Measurements from ENCODE around the gene ZFAND3.
A peak's percentile ranks its signal among the peaks of the same experiment; 100 is the strongest.

The ZFAND3 gene

GRCh38 chr6:38142178-38142902, 322.8 kb downstream of the ZFAND3 start:
- no peak for DNase-seq

GRCh38 chr6:38143191-38144150, 323.9 kb downstream of the ZFAND3 start:
- peak; percentile 19 for DNase-seq

- DNase-seq: no peak
These were observed 324.9 kb downstream of the ZFAND3 start for GRCh38 chr6:38144365-38144945.

DNA sequence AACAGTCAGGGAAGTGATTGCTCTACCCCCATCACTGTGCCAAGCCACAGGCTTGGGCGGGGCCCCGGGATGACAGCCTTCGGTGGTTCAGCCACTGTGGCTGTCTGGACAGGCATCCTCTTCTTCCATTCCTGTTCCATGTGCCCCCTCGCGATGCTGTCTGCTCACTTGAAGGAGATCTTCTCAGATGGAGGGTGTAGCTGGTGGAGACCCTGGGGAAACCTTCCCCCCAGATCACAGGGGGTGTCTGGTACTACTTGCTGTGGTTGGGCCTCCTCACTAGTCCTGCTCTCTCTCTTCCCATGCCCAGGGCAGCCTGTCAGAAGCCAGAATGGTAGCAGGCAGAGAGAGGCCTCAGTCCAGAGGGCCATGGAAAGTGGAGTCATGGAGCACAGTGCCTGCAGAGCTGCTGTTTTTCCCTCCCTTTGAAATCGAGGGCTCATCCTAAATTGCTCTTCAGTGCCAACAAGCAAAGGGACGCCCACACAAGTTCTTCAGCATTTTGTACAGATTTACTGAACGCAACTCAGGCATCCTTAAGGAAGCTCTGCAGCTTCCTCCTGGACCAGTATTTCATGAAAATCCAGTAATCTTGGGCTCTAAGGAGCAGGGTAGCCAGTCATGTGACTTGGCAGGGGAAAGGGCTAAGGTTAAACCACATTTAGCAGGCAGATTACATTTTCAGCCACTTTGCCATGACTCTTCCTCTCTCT, 326.6 kb downstream of the ZFAND3 start:
- DNase-seq: no peak

GRCh38 chr6:38146734-38147027, 327.2 kb downstream of the ZFAND3 start:
- DNase-seq: no peak

GRCh38 chr6:38148606-38149005, 329.1 kb downstream of the ZFAND3 start:
- no peak for DNase-seq

DNA sequence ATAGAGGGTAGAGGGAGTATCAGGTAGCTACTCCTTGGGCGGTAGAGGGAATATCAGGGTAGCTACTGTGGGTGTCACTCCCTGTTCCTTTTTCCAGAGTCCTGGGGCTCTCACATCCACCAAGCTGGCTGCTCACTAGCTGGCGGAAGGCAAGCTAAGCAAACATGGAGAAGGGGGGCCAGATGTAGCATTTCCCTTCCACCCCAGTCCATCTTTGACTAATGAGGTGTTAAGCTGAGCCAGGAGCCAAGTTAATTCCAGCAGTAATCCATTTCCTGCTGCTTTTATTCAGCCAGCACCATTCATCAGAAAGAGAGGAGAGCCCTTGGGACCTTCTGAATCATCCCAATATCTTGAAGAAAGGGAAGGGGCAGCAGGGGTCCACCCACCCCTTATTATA, 330.0 kb downstream of the ZFAND3 start:
- DNase-seq: no peak

DNA sequence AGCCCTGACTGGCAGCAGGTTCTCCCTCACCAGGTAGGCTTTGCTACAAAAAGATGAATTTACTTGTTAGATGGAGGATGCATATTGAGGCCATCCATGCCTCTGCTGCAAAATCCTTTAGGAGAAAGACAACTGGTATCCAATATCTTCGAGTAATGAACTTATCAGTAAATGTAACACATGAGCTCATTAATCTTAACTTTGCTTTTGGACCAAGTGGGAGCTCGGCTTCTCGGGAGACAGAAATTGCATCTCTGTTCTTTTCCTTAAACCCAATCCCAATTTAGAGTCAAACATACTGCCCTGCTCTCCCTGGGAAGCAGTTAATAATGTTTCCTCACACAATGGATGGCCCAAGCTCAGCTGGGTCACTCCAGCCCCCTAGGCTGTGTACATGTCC, 330.5 kb downstream of the ZFAND3 start:
- DNase-seq: no peak

DNA sequence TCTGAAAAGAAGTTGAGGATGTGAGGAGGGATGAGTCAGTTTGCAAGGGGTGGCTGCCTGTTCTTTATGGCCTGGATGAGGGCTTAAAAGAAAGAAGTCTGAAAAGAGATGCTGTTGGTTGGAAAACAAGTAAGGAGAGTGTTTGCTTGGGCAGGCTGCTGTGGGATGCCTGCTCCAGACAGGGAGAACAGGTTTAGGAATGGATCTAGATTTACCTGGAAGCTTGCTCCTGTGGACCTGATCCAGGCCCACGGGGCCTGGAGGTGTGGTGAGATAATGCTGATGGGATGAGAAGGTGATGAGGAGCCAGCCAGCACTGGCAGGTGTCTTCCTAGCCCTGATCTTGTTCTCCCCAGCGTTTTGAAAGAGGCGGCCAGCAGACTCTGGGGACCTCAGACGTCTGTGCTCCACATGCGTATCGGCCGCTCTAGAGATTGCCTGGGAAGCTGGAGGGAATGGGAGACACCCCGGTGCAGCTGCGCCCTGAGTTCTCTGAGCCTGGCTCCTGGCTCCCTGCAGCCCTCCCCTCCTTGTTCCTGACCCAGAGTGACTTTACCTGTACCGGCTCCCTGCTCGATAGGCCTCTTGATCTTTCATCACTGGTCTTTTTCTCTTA, 331.3 kb downstream of the ZFAND3 start:
- DNase-seq: no peak

- no peak for DNase-seq
These were observed 332.3 kb downstream of the ZFAND3 start for GRCh38 chr6:38151580-38152500.

DNA sequence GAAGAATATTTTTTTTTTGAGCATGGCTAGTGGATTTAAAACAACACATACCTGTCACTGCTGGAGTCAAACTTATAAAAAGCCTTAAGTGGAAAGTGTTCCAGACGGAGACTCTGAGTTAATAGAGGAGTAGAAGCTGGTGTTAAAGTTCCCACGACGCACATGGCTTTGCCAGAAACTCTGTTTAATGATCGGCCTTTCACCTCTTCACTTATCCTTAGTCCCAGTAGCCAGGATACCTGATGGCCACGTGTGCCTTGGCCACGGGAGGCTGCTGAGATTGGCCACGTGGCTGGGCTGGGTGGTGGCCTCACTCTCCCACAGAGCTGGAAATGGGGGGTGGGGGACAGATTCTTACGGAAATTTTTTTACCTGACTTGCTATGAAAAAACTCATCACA, 333.1 kb downstream of the ZFAND3 start:
- no peak for DNase-seq

DNA sequence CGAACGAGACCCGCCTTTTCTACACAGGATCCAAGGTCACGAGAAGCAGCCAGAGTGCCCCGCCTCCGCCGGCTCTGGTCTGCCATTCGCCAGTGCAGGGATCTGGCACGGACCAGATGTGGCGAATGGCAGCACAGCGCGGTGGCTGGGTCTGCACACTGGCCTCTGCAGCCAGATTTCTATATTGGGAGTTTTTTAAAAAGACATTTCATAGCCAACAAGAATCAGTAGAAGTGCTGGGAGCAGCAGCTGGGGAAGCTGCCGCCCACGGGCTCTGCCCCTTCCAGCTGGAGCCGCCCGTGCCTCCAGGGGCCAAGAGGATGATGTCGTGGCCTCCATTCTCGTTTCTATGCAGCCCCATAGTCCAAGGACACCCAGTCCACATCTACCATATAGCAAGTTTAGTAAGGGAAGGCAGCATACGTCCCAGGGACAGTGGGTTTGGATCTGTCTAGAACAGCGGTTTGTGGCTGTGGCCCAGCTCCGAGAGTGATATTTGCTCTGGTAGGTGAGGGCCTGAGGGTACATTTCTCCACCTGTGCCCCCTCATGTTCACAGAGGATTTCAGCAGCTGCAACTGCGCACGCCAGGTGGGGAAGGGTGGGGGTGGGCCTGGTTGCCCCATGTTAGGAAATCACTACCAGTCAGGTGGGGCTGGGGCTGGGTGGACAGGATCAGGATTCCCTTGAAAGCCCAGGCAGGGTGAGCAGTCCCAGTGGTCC, 333.7 kb downstream of the ZFAND3 start:
- no peak for DNase-seq

DNA sequence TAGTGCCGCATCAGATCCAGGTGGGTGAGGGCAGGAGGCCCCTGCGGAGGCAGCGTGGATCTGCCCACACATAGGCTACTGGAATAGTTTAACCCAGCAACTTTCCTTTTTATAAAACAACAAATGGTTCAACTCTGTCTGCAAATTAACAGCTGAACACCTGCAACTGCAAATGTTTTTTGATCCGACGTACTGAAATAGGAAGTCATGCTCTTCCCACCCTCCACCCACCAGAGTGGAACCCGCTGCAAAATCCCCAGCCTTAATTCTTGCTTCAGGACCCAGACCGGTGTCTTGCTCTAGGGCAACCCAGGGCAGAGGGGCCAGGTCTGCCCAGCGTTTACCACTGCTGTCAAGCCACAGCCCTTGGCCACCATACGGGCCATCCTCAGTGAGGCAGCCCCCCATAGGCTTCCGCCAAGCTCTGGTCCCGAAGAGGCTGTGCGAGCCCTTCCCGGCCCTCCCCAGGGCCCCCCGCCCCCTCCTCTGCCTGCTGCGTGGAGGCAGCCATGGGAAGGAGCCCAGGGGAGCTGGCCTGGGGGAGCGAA, 334.3 kb downstream of the ZFAND3 start:
- DNase-seq: no peak

DNA sequence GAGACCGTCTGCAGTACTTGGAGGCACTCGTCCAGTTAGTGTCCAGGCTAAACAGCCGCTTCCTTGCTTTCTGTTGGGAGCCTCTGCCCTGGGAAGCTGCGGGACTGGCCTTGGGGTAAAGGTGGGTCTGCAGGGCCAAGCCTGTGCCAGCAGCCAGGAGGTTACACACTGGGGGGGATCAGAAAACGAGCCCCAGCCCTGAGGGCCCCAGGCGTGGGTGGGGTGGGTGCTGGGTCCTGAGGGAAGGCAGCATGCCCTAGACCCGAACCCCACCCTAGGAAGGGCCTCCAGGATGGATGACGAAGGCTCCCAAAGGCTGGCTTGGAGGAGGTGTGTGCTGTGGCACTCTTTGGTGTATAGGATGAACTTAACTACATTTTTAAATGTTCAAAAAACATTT, 335.2 kb downstream of the ZFAND3 start:
- no peak for DNase-seq

DNA sequence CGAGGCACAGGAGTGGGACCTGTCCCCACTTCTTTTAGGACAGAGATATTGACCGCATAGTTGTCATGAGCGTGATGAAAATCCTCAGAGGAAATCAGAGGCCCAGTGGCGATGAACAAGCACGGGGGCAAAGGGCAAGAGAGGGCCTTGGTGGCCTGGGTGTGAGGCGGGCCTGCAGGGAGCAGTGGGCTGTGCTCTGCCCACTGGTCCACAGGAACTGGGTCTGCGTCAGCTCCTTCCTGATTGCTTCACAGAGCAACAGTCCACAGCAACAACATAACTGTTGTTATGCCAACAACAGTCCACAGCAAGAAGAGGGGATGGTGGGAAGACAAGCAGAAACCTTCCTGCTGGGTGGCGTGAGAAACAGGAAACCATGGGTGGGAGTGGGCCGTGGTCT, 335.6 kb downstream of the ZFAND3 start:
- no peak for DNase-seq

GRCh38 chr6:38155621-38156204, 336.2 kb downstream of the ZFAND3 start:
- no peak for DNase-seq

DNA sequence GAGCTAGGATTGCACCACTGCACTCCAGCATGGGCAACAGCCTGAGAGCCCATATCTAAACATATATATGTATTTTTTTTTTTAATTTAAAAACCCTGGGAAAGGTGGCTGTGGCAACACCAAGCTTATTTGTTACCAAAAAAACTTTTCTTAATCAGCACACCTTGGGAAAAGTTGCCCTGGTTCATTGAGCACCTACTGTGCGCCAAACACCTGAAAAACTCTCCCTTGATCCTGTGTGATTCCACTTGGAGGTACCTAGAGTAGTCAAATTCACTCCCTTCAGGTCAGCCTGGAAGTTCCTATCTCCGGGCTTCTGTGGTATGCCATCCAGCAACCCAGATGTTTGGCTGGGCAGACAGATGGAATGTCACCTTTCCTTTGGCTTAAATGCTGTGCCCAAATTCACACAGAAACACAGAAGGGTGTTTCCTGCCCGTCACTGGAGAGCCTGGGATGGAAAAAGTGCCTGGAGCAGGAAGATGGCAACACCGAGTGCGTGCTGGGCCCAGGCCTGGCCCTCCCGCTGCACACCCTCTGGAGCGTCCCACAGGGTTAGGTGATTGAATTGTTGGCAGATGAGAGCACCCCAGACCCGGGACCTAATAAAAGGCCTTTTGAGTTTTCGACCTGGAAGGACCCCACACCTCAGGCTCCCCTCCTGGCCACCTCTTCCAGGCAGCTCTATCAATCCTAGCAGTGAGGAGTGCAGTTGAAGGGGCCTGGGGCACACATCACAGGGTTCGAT, 337.5 kb downstream of the ZFAND3 start:
- no peak for DNase-seq

- no peak for DNase-seq
These were observed 338.4 kb downstream of the ZFAND3 start for GRCh38 chr6:38157905-38158304.

- DNase-seq: no peak
These were observed 339.3 kb downstream of the ZFAND3 start for GRCh38 chr6:38158762-38159350.

All from NCI-H1092 (cell line).